Gastrocnemius medialis (tissue), 4 donors: ENCODE data around the gene LRRC45.

Experiments used
- POLR2A ChIP-seq, 2 donors: fragments of 450-650 bp; IDR thresholded peaks; one replicate each; pipeline ENCODE4 v1.6.1; 2017; ENCODE audit warnings: antibody characterized with exemption in 2 of 2, mild to moderate bottlenecking in 2 of 2, moderate library complexity in 2 of 2
- TF ChIP-seq, protein P1 (sequence below), 5 experiments: fragments of 450-650 bp in 3 of 5; fragments of 200-600 bp in 2 of 5; sonication (generic) in 2 of 5; IDR thresholded peaks in 4 of 5; conservative IDR thresholded peaks in 1 of 5; 1 replicate in 4 of 5; 2 replicates in 1 of 5; pipeline ENCODE4 v1.5.1; 2016 to 2019; ENCODE audit warnings: antibody characterized with exemption in 5 of 5, mild to moderate bottlenecking in 3 of 5, moderate library complexity in 3 of 5

- TF ChIP-seq POLR2A (IDR thresholded peaks at IDR 0.05), result no peak
- TF ChIP-seq, protein P1, sequence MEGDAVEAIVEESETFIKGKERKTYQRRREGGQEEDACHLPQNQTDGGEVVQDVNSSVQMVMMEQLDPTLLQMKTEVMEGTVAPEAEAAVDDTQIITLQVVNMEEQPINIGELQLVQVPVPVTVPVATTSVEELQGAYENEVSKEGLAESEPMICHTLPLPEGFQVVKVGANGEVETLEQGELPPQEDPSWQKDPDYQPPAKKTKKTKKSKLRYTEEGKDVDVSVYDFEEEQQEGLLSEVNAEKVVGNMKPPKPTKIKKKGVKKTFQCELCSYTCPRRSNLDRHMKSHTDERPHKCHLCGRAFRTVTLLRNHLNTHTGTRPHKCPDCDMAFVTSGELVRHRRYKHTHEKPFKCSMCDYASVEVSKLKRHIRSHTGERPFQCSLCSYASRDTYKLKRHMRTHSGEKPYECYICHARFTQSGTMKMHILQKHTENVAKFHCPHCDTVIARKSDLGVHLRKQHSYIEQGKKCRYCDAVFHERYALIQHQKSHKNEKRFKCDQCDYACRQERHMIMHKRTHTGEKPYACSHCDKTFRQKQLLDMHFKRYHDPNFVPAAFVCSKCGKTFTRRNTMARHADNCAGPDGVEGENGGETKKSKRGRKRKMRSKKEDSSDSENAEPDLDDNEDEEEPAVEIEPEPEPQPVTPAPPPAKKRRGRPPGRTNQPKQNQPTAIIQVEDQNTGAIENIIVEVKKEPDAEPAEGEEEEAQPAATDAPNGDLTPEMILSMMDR (IDR thresholded peaks at IDR 0.05 in 4 of 5, conservative IDR thresholded peaks at IDR 0.05 in 1 of 5), result no peak
These were observed 539 bp downstream of the LRRC45 start for GRCh38 chr17:82023447-82024241.
